NCI-H2107 (cell line): ENCODE data around the gene TAF11L4.
"Not testable (repeated sequence)": the region's sequence is repeated elsewhere in the genome, so short reads cannot be mapped to it uniquely, and the experiment has no call there.

ENCODE experiments used
- DNase-seq: peaks from one replicate; lab custom pipeline; 2025; lab: John Stamatoyannopoulos, UW

Gene TAF11L4

DNA sequence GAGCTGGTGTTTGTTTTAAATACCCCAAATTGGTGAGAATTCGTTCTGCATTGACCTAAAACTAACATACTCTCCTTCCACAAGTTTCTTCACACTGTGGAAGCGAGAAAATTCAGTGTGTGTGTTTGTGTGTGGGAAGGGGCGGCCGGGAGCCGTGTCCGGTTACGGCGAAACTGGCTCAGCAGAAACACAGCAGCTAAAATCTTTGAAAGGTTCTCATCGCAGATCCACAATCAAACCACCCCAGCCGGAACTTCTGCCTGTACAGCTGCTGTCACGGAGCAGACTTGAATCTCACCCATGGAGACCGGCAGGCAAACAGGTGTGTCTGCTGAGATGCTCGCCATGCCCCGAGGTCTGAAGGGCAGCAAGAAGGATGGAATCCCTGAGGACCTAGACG, at the start of gene TAF11L4:
TSS of gene TAF11L4 (plus strand) at position 301 of the 400 bp plus-strand sequence.
- not testable (repeated sequence) for DNase-seq

- not testable (repeated sequence) for DNase-seq
These were observed 46.5 kb upstream of the TAF11L4 start for GRCh38 chr5:17475064-17475463.

DNA sequence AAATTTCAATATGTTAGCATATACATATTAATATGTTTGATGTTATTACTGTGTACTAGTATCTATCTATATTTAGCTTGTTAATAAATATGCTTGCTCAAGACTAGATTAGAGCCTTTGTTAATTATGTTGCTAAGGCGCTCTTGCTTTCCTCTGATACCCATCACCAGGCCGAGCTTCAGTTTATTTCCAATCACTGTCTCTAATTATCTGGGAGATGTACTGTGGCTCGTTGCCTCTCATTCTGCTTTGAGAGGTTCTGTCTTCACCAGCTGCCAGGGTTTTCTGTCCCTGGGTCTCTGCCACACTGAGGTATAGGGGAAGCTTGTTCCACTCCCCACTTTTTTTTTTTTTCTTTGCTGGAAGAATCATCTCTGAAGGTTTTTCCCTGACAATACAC, 44.6 kb upstream of the TAF11L4 start:
- DNase-seq, result no peak

DNA sequence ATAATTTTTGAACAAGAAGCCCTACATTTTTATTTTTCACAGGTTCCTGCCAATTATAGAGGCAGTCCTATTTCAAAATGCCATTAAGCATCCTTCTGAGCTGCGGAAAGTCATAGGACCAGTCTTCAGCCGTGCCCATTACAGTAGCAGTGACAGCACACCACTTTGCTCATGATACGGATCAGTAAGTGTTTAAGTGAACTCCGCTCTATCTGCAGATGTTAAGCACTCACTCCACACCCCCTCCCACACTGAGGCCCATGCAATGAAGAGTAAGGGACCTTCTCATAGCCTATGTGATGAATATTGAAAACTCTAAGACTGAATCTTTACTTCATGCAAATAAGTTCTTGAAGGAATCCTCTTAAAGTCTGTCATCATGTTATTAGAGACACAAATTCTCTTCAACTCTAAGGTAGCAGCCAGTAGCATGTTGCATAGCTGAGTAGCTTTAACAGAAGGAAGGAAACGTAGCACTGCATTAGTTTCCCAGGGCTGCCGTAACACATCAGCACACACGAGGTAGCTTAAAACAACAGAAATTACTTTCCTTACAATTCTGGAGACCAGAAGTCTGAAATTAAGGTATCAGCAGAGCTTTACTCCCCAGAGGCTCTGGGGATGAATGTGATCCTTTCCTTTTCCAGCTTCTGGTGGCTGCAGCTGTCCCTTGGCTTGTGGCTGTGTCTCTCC, 43.9 kb upstream of the TAF11L4 start:
- no peak for DNase-seq

DNA sequence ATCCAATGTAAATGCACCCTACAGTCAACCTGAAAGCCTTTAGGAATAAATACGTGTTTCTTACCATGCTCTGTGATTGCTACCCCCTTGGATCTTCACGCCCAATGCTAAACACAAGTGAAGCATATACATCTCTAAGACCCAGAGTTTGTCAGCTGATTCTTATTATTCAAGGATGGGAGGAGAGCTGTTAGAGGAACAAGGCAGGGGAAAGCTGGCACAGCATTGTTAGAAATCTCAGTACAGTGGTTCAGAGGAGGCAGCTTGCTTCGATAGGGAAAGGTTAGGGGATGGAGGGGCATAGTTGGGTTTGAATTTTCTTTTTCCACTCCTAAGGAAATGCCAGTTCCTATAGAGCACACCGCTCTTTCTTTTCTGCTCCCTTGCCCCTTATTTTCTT, 40.2 kb upstream of the TAF11L4 start:
- no peak for DNase-seq

DNA sequence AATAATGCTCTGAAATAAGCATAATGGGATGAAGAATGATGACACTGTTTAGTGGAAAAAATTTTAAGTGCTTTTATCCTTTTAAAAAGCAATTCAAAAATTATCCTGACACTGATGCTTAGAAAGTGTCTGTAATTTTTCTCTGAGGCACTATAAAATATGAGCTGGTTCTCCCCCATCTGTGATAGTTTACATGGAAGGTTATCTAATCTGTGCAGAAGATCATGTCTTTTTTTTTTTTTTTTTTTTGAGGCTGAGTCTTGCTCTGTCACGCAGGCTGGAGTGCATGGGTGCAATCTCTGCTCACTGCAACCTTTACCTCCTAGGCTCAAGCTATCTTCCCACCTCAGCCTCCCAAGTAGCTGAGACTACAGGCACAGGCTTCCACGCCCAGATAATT, 38.8 kb upstream of the TAF11L4 start:
- no peak for DNase-seq

- not testable (repeated sequence) for DNase-seq
These were observed 35.0 kb upstream of the TAF11L4 start for GRCh38 chr5:17486464-17487173.

DNA sequence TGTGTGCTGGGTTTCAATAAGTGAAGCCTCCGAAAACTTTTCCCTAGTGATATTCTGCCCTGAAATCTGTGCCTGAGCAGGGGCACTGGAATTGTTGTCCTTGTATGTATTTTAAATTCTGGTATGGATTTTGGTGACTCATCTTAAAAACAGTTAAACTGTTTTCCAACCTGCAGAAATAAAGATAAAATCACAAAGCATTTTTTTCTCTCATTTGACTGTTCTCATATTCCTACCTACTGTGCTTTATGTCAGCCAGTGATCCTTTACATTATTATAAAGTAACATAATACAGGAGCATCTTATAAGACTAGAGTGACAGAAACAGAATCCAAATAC, 34.5 kb upstream of the TAF11L4 start:
- DNase-seq, result no peak

DNA sequence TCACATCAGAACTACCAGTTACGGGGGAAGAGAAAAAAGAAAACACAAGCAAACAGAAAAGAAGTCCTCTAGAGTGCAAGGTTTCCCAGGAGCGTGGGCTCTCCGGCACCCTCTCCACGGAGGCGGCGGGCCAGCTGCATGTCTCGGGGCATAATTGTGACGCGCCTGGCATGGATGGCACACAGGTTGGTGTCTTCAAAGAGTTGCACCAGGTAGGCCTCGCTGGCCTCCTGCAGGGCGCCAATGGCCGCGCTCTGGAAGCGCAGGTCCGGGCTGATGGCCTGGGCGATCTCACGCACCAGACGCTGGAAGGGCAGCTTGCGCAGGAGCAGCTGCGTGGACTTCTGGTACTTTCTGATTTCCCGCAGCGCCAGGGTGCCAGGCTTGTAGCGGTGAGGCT, 30.3 kb upstream of the TAF11L4 start:
- DNase-seq, result not testable (repeated sequence)

DNA sequence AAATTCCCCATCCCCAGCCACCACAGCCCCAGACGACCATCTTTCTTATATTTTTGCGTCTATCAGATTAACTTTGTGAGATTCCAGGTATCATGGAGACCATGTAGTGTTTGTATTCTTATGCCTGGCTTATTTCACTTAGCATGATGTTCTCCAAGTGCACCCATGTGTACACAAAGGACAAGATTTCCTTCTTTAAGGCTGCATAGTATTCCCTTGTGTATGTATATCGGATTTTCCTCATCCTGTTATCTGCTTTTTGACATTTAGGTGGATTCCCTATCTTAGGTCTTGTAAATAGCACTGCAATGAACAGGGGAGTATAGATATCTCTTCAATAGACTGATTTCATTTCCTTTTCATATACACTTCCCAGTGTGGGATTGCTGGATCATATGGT, 28.8 kb upstream of the TAF11L4 start:
- DNase-seq, result no peak

DNA sequence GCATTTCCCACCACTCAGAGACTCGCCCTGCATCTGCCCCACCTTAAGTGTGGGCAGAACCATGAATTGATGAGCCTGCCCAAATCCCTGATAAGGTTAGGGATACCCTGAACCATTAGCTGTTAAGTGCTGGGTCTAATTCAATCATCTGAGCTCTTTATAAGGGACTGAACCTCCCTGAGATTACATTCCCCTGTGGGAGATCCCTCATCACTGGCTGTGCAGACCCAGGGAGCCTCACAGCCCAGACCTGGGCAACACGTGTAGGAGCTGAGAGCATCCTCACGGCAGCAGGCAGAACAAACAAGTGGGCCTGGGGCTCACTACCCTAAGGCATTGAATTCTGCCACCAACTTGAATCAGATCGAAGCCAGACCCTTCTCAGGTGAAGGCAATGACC, 24.2 kb upstream of the TAF11L4 start:
- DNase-seq, result no peak

DNA sequence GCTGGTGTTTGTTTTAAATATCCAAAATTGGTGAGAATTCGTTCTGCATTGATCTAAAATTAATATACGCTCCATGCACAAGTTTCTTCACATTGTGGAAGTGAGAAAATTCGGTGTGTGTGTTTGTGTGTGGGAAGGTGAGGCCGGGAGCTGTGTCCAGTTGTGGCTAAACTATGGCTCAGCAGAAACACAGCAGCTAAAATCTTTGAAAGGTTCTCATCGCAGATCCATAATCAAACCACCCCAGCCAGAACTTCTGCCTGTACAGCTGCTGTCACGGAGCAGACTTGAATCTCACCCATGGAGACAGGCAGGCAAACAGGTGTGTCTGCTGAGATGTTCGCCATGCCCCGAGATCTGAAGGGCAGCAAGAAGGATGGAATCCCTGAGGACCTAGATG, 23.7 kb upstream of the TAF11L4 start, which contains the start of gene TAF11L2:
TSS of gene TAF11L2 (plus strand) at position 301 of the 400 bp plus-strand sequence.
- not testable (repeated sequence) for DNase-seq

DNA sequence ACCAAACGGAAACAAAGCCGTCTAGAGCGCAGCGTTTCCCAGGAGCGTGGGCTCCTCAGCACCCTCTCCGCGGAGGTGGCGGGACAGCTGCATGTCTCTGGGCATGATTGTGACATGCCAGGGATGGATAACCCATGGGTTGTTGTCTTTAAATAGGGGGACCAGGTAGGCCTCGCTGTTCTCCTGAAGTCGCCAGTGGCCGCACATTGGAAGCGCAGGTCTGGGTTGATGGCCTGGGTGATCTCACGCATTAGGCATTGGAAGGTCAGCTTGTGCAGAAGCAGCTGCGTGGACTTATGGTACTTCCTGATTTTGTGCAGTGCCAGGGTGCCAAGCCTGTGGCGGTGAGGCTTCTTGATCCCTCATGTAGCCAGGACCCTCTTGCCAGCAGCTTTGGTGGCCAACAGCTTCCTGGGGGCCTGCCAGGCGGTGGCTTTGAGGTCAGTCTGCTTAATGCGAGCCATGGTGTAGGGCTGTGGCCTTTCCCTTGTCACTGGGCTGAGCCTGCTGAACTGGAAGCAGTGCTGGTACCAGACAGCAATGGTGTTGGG, 9.8 kb upstream of the TAF11L4 start:
- no peak for DNase-seq

DNA sequence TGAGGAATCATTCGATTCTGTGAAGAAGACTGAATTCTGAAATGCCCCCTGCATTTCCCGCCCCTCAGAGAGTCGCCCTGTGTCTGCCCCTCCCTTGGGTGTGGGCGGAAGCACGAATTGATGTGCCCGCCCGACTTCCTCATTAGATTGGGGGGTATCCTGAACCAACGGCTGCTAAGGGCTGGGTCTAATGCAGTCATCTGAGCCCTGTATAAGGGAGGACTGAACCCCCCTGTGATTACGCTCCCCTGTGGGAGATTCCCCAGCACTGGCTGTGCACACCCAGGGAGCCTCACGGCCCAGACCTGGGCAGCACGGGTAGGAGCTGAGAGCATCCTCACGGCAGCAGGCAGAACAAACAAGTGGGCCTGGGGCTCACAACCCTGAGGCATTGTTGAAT, 4.1 kb upstream of the TAF11L4 start:
- DNase-seq, result not testable (repeated sequence)

GRCh38 chr5:17518067-17518466, 3.5 kb upstream of the TAF11L4 start, which contains the start of gene TAF11L3:
Gene TAF11L3, plus strand, starts transcription at chr5:17518367.
- not testable (repeated sequence) for DNase-seq

GRCh38 chr5:17519508-17519907, 2.1 kb upstream of the TAF11L4 start:
- not testable (repeated sequence) for DNase-seq

- DNase-seq, result not testable (repeated sequence)
These were observed 3.3 kb downstream of the TAF11L4 start, which contains the start of gene TAF11L5 for GRCh38 chr5:17524935-17525334. Gene TAF11L5, plus strand, starts transcription at chr5:17525235.

DNA sequence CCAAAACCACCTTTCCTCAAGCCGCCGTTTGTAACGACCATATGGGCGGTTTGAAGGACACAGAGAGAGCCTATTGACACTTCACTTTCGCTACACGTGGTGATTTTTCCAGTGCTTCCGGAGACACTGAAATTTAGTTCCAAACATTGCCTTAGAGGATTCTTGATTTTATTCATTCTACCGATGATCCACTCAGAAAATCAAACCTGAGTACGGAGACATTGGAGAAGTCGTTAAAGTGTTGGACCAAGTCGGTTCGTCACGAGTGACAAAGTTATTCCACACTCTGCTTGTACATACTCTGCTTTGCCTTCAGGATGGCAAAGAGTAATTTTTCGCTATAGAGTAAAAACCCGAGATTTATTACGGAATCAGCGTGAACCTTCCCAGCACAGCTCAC, 4.9 kb downstream of the TAF11L4 start:
- not testable (repeated sequence) for DNase-seq

- not testable (repeated sequence) for DNase-seq
These were observed 6.8 kb downstream of the TAF11L4 start, which contains the start of gene TAF11L6 for GRCh38 chr5:17528369-17528768. Gene TAF11L6, plus strand, starts transcription at chr5:17528669.
